GM12801 (cell line): ENCODE measurements around the gene GPR132.

Experiments used
- TF ChIP-seq, protein P1 (sequence below): IDR thresholded peaks from one replicate; pipeline ENCODE4 v1.5.1; 2011; ENCODE audit warnings: control low read depth; ENCODE audit not compliant: insufficient read length; ENCODE audit errors: extremely low read depth

Gene GPR132

DNA sequence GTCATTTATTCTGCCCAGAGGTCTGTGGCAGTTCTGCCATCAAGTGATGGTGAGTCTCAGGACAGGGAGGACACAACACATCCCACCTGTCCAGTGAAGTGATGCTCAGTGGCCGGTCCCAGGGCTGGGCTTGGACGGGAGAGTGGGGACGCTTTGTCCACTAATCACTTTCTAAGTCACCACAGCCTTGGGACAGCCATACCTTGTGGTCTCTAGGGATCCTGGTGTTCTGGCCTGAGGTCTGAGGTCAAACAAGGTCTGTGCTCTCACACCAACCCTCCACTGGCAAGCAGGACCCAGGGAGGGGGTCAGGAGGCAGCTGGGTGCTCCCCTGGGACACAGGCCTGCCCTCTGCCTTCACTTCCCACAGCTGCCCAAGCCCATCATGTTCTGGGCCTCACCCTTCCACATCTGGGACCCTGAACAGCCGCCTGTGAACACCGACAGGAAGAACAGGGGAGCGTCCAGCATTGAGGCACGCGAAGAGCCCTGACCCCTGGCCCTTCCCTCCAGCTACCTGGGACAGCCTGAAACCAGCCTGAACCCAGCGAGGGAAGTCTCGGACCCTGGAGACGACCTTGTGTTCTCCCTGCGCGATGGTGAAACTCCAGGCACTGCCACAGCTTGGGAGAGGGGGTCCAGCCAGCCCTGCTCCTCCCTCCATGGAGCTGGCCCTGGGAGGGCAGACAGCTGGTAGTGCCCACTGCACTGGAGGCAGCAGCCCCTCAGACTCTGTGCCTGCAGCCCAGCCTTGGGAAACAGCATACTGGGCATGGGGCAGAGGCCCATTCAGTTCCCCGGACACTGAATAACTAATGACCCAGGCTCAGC lies 19.7 kb upstream of the GPR132 start:
- TF ChIP-seq, protein P1, sequence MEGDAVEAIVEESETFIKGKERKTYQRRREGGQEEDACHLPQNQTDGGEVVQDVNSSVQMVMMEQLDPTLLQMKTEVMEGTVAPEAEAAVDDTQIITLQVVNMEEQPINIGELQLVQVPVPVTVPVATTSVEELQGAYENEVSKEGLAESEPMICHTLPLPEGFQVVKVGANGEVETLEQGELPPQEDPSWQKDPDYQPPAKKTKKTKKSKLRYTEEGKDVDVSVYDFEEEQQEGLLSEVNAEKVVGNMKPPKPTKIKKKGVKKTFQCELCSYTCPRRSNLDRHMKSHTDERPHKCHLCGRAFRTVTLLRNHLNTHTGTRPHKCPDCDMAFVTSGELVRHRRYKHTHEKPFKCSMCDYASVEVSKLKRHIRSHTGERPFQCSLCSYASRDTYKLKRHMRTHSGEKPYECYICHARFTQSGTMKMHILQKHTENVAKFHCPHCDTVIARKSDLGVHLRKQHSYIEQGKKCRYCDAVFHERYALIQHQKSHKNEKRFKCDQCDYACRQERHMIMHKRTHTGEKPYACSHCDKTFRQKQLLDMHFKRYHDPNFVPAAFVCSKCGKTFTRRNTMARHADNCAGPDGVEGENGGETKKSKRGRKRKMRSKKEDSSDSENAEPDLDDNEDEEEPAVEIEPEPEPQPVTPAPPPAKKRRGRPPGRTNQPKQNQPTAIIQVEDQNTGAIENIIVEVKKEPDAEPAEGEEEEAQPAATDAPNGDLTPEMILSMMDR: no peak

DNA sequence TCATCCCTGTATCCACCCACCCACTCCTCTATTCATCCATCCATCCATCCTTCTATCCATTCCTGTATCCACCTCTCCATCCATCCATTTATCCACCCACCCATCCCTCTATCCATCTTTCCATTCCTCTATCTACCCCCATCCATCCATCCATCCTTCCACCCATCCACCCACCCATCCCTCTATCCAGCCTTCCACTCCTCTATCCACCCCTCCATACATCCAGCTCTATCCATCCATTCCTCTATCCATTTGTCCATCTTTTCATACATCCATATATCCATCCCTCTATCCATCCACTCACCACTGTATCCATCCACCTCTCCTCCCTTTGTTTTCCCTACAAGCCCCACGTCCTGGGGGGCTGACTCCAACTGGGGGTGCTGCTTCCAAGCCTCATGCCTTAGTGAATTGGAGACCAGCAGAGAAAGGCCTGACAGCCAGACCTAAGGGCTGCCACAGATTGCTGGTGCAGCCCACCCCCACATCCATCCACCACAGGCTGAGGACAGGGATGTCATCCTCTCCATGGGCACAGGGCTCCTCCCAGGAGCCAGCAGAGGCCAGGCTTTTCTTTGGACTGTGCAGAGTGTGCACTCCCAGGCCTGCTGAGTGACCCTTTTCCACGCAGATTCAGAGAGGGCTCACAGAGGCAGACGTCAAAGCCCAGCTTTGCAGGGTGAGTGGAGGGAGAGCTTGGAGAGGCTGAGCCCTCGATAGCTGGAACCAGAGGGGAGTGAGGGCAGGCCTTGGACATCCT lies 18.9 kb upstream of the GPR132 start:
- TF ChIP-seq, protein P1: no peak

DNA sequence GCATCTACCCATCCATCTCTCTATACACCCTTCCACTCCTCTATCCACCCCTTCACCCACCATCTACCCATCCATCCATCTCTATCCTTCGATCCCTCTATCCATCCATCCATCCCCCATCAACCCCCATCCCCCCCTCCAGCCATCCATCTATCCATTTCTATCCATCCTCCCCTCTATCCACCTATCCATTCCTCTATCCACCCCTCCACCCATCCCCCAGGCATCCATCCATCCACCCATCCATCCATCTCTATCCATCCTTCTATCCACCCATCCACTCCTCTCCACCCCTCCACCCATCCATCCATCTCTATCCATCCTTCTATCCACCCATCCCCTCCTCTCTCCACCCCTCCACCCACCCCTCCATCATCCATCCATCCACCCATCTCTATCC lies 17.5 kb upstream of the GPR132 start:
- TF ChIP-seq, protein P1: no peak

DNA sequence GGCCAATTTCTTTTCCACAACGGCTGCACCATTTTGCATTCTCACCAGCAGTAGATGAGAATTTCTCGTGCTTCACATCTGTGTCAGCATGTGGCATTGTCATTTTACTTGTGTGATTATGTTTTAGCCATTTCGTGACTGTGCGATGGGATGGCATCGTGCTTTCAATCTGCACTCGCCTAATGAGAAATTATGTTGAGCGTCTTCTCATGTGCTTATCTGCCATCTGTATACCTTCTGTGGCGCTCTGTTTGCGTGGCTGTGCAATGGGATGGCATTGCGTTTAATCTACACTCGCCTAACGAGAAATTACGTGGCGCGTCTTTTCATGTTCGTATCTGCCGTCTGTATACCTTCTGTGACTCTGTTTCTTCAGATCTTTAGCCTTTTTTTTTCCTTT lies 14.9 kb upstream of the GPR132 start:
- TF ChIP-seq, protein P1: no peak

DNA sequence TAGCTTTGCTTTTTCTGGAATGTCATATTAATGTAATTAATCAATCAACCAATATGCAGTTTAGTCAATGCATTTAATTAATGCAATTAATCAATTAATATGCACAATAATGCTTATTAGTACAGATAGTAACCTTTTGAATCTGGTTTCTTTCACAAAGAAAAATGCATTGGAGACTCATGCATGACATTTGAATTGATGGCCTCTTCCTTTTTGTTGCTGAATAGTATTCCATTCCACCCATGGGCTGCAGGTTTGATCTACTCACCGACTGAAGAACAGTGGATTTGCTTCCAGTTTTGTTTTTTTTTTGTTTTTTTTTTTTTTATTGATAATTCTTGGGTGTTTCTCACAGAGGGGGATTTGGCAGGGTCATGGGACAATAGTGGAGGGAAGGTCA lies 13.1 kb upstream of the GPR132 start:
- TF ChIP-seq, protein P1: no peak

DNA sequence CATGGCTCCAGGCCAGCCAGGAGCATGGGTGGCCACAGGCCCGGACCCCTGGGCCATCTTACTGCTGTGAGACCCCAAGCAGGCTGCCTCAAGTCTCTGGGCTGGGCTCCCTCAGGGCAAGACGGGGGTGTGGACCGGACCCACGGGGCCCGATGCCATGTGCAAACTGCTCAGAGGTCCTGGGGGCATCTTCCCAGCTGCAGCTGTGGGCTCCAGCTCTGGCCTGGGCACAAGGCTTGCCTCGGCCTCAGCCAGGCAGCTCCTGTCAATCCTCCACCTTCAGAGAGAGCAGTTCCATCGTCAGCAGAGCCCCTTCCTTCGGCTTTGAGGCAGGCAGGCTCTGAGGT lies 12.4 kb upstream of the GPR132 start:
- TF ChIP-seq, protein P1: no peak

DNA sequence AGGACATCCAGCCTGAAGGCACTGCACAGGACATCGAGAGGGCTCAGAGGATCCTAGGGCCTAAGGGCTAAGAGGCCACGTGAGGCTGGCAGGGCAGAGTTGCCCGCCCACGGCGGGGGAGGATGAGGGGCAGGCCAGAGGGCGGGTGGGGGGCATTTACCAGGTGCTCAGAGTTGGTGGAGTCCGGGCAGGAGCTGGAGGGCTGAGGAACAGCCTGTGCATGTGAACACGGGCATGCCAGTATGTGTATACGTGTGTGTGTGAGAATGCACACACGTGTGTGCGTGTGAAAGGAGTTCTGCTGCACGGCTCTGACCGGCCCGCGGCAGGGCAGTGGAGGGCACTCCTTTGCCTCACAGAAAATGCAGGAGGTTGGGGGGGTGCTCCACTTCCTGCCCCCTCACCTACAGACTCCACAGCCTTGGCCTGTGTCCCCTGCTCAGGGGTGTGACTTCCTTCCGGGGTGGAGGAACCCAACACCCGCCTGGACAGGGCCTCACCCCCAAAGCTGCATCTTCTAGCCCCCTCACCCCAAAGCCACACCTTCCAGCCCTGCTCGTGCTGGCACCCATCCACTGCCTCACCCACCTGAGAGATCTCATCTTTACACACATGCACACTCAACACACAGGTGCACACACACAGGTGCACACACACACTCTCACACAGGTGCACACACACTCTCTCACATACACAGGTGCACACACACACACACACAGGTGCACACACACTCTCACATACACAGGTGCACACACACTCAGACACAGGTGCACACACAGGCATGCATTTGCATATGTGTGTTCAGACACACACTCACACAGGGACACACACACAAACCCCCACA lies 11.8 kb upstream of the GPR132 start:
- TF ChIP-seq, protein P1: no peak
